GM23248 (cell line): Measurements from ENCODE around the gene LILRA6. TPM values are rescaled to one million over a fixed set of nuclear protein-coding genes. Genes with fewer than 3 reads are reported as not detected.

Experiments
- DNase-seq: peaks from one replicate; pipeline ENCODE4 v3.0.0-alpha.2; 2015
- H2AFZ ChIP-seq: fragments of 200-600 bp; sonication (generic); 2 replicates; pipeline ENCODE4 v1.6.1; 2016; ENCODE audit warnings: antibody characterized with exemption
- H3F3A ChIP-seq: fragments of 200-600 bp; sonication (generic); 2 replicates; pipeline ENCODE4 v1.6.1; 2016; ENCODE audit warnings: mild to moderate bottlenecking, antibody characterized with exemption, mixed run types; ENCODE audit not compliant: insufficient read depth
- H3K27ac ChIP-seq: fragments of 200-600 bp; sonication (generic); 2 replicates; pipeline ENCODE4 v1.5.1; 2016; ENCODE audit warnings: mild to moderate bottlenecking
- H3K27me3 ChIP-seq: fragments of 200-600 bp; sonication (generic); replicated peaks from 2 replicates; pipeline ENCODE4 v1.6.1; 2016; ENCODE audit warnings: mild to moderate bottlenecking; ENCODE audit not compliant: insufficient read depth
- H3K36me3 ChIP-seq: fragments of 200-600 bp; sonication (generic); 2 replicates; pipeline ENCODE4 v1.6.1; 2016; ENCODE audit warnings: low read depth, mild to moderate bottlenecking
- H3K4me1 ChIP-seq: fragments of 200-600 bp; sonication (generic); 2 replicates; pipeline ENCODE4 v1.6.1; 2016; ENCODE audit warnings: mild to moderate bottlenecking; ENCODE audit not compliant: insufficient read depth
- H3K4me2 ChIP-seq: fragments of 200-600 bp; sonication (generic); one replicate; pipeline ENCODE4 v1.6.1; 2016; ENCODE audit warnings: mild to moderate bottlenecking; ENCODE audit not compliant: unreplicated experiment
- H3K4me3 ChIP-seq: fragments of 200-600 bp; sonication (generic); 2 replicates; pipeline ENCODE4 v1.5.1; 2016; ENCODE audit warnings: mild to moderate bottlenecking
- H3K79me2 ChIP-seq: fragments of 200-600 bp; sonication (generic); 2 replicates; pipeline ENCODE4 v1.6.1; 2016; ENCODE audit warnings: mild to moderate bottlenecking; ENCODE audit not compliant: insufficient read depth
- H3K9ac ChIP-seq: fragments of 200-600 bp; sonication (generic); 2 replicates; pipeline ENCODE4 v1.6.1; 2016; ENCODE audit warnings: mild to moderate bottlenecking
- H3K9me2 ChIP-seq: fragments of 200-600 bp; sonication (generic); 2 replicates; pipeline ENCODE4 v1.6.1; 2016; ENCODE audit warnings: mixed run types, mild to moderate bottlenecking, moderate library complexity; ENCODE audit not compliant: insufficient read depth
- H3K9me3 ChIP-seq: fragments of 200-600 bp; sonication (generic); one replicate; pipeline ENCODE4 v1.6.1; 2017; ENCODE audit warnings: low read depth
- H4K20me1 ChIP-seq: fragments of 200-600 bp; sonication (generic); 2 replicates; pipeline ENCODE4 v1.6.0; 2016; ENCODE audit not compliant: insufficient read depth
- EZH2 ChIP-seq: fragments of 200-600 bp; sonication (generic); IDR thresholded peaks from 2 replicates; pipeline ENCODE4 v1.6.1; 2018; ENCODE audit warnings: antibody characterized with exemption, mild to moderate bottlenecking; ENCODE audit not compliant: insufficient read depth, poor library complexity, severe bottlenecking
- EZH2phosphoT487 ChIP-seq: fragments of 200-600 bp; sonication (generic); IDR thresholded peaks from 2 replicates; pipeline ENCODE4 v1.6.1; 2018; ENCODE audit warnings: antibody characterized with exemption, moderate library complexity, mild to moderate bottlenecking, low read depth; ENCODE audit not compliant: insufficient read depth
- WGBS, 2 experiments: methylation state at CpG; one replicate each; pipeline ENCODE4 v1.1.6; 2015 to 2017; ENCODE audit warnings: low lambda C conversion rate in 2 of 2, low coverage in 1 of 2; ENCODE audit errors: missing lambda C conversion rate in 2 of 2; 5-methylcytosine and 5-hydroxymethylcytosine counted together
- in situ Hi-C: fragments of 300-500 bp; cut with MboI; formaldehyde crosslinking; loops from 2 replicates; pipeline ENCODE4 v1.15.0; 2020
- polyA plus RNA-seq: library from polyadenylated mRNA; unstranded; fragments of >200 nt; fragmentation: Nextera tagmentation; extraction: Ambion mirVana; gene quantifications from 2 replicates; pipeline ENCODE4 v1.2.1, GENCODE V29; 2016
- total RNA-seq: library from RNA; depleted of rRNA; stranded (reverse); fragments of >200 nt; shearing (Covaris generic); gene quantifications from 2 replicates; pipeline ENCODE4 v1.2.3, GENCODE V29; 2014

Gene LILRA6
- total and polyA plus RNA-seq, 2 experiments from 2014 or later, result not detected

DNA sequence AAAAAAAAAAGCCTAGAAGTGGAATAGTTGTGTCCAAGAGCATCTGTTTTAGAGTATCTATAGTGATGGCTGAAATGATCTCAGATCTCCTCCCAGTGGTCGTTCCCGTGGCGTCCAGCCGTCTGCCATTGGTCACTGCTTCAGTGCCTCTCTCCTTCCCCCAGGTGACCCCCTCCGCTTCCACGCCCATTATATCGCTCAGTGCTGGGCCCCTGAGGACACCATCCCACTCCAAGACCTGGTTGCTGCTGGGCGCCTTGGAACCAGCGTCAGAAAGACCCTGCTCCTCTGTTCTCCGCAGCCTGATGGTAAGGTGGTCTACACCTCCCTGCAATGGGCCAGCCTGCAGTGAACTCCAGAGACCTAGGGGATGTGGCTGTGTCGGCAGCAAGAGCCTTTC, 49.6 kb downstream of the LILRA6 start:
- Histone ChIP-seq H4K20me1 (no peaks in the 10 kb centered on the region), H3K9ac (peak overlapping the region; percentile 94; the same call in 1 of the 2 replicates)

GRCh38 chr19:54191811-54192453, 50.7 kb downstream of the LILRA6 start:
- Histone ChIP-seq H3K27me3 (no peaks in the 10 kb centered on the region), H3K9me3 (no peaks in the 10 kb centered on the region), H2AFZ (peak overlapping the region; percentile 78), H3K9me2 (no peaks in the 10 kb centered on the region), H3K36me3 (peaks cover 6% of the 10 kb centered on the region), H3K4me1 (peaks cover 11% of the 10 kb centered on the region), H3K4me3 (peak overlapping the region; percentile 86), H3K9ac (peak overlapping the region; percentile 94), H3K79me2 (peaks cover 58% of the 10 kb centered on the region), H3K27ac (peak overlapping the region; percentile 98), H4K20me1 (no peaks in the 10 kb centered on the region), H3F3A (peaks cover 18% of the 10 kb centered on the region), H3K4me2 (peak overlapping the region; percentile 90)
- peak; percentile 71 for DNase-seq
- in situ Hi-C loops, result no loop called here
- WGBS, 2 experiments, result 60 to 61% methylated on average over 19 of the region's 19 CpGs
- TF ChIP-seq EZH2phosphoT487 (no peak), EZH2 (no peak)

More for the DNA sequence above, 49.6 kb downstream of the LILRA6 start:
- no peak overlapping the region for H3K4me3 ChIP-seq
- H3F3A ChIP-seq, result peaks cover 18% of the 10 kb centered on the region
- H3K9me2 ChIP-seq, result no peaks in the 10 kb centered on the region
- WGBS, 2 experiments, result 94 to 95% methylated on average over 11 of the region's 11 CpGs
- H3K9me3 ChIP-seq, result no peaks in the 10 kb centered on the region
- no peaks in the 10 kb centered on the region for H3K27me3 ChIP-seq
- peaks cover 10% of the 10 kb centered on the region for H3K4me1 ChIP-seq
- H3K79me2 ChIP-seq, result peaks cover 47% of the 10 kb centered on the region
- no peak overlapping the region for H2AFZ ChIP-seq
- H3K27ac ChIP-seq, result no peak overlapping the region
- in situ Hi-C loops, result no loop called here
- H3K36me3 ChIP-seq, result peaks cover 6% of the 10 kb centered on the region
- TF ChIP-seq EZH2 (no peak), EZH2phosphoT487 (no peak)
- no peak overlapping the region for H3K4me2 ChIP-seq
- DNase-seq, result no peak

DNA sequence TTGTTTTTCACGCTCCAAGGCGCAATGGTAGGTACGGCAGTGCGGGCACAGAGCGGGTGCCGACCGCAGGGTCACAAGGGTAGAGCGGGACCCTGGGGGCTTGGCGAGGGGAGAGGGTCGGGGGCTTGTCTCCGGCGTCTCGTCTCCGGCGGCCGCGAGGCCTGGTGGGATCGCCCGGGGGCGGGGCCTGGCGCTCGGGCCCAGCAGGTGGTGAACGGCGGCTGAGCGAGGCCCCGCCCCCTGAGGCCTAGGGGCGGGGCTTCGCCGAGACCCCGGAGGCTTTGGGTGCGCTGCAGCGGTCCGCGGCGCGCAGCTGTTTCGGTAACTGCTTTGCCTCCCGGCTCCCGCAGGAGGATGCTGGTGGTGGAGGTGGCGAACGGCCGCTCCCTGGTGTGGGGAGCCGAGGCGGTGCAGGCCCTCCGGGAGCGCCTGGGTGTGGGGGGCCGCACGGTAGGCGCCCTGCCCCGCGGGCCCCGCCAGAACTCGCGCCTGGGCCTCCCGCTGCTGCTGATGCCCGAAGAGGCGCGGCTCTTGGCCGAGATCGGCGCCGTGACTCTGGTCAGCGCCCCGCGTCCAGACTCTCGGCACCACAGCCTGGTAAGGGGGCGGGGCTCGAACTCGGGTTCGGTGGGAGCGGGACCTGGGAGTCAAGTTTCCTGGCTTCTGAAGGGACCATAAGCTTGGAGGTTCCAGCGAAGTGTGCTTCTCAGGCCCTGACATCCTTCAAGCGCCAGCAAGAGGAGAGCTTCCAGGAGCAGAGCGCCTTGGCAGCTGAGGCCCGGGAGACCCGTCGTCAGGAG, 51.4 kb downstream of the LILRA6 start, which contains the start of gene TSEN34:
TSEN34 (plus strand) TSS at position 298 of the 800 bp plus-strand sequence; CDS start at position 355, 57 bp downstream.
- Histone ChIP-seq H3F3A (peaks cover 18% of the 10 kb centered on the region), H3K27ac (peak within 1 kb of the TSS; percentile 98), H3K27me3 (no peaks in the 10 kb centered on the region), H3K9ac (peak within 1 kb of the TSS; percentile 94), H3K36me3 (peaks cover 6% of the 10 kb centered on the region), H3K4me2 (peak within 1 kb of the TSS; percentile 90), H3K9me3 (no peaks in the 10 kb centered on the region), H3K4me1 (peaks cover 11% of the 10 kb centered on the region), H2AFZ (peak within 1 kb of the TSS; percentile 78), H3K4me3 (peak within 1 kb of the TSS; percentile 86), H3K79me2 (peaks cover 65% of the 10 kb centered on the region), H4K20me1 (no peaks in the 10 kb centered on the region), H3K9me2 (no peaks in the 10 kb centered on the region)
- in situ Hi-C loops, result no loop called here
- 1 to 2% methylated on average over 44 to 68 of the region's 77 CpGs for WGBS, 2 experiments
- no peak for TF ChIP-seq EZH2phosphoT487
- TF ChIP-seq EZH2, result no peak
- peak; percentile 90 for DNase-seq

GRCh38 chr19:54190503-54191010, 52.0 kb downstream of the LILRA6 start:
- TF ChIP-seq EZH2 (no peak), EZH2phosphoT487 (no peak)
- H4K20me1 ChIP-seq, result no peaks in the 10 kb centered on the region
- peaks cover 6% of the 10 kb centered on the region for H3K36me3 ChIP-seq
- peaks cover 70% of the 10 kb centered on the region for H3K79me2 ChIP-seq
- in situ Hi-C loops, result no loop called here
- peak overlapping the region; percentile 98 for H3K27ac ChIP-seq
- peaks cover 18% of the 10 kb centered on the region for H3F3A ChIP-seq
- H3K9me2 ChIP-seq, result no peaks in the 10 kb centered on the region
- H2AFZ ChIP-seq, result peak overlapping the region; percentile 78
- H3K9ac ChIP-seq, result peak overlapping the region; percentile 94
- H3K4me1 ChIP-seq, result peaks cover 11% of the 10 kb centered on the region
- H3K4me3 ChIP-seq, result peak overlapping the region; percentile 86
- H3K27me3 ChIP-seq, result no peaks in the 10 kb centered on the region
- peak; percentile 100 for DNase-seq
- no peaks in the 10 kb centered on the region for H3K9me3 ChIP-seq
- WGBS, 2 experiments, result 0 to 2% methylated on average over 48 to 56 of the region's 56 CpGs
- H3K4me2 ChIP-seq, result peak overlapping the region; percentile 90
